Esophagus (tissue), 2 donors: Measurements from ENCODE around the gene RTL1. TPM values are rescaled to one million over a fixed set of nuclear protein-coding genes. Genes with fewer than 3 reads are reported as not detected.

ENCODE experiments used
- polyA plus RNA-seq, 2 donors: library from polyadenylated mRNA; stranded (reverse); fragments of 200-250 nt; gene quantifications; one replicate each; pipeline ENCODE4 v1.2.3, GENCODE V29; 2013
- donor health status: healthy with polysubstance abuse.
- donor health status: Bipolar disorder and iron deficiency.

The RTL1 gene
- polyA plus RNA-seq, 2 donors: 0.02 TPM; not detected in 1

Other genes starting within 250 kb of the RTL1 start
- under 1 TPM in 1 of 2 donors, not detected in 1; 0.16 TPM for gene DLK1, start 176.8 kb downstream of the RTL1 start, polyA plus RNA-seq
- gene MEG3, start 77.6 kb downstream of the RTL1 start, polyA plus RNA-seq: 10 to 100 TPM in 1 of 2 donors, 1 to 10 TPM in 1; 9.7 to 13.9 TPM